Midbrain (tissue), 1 donor: ENCODE measurements around the gene EEFSEC.
A peak's percentile ranks its signal among the peaks of the same experiment; 100 is the strongest.

ENCODE experiments used
- DNase-seq: peaks from one replicate; lab custom pipeline; 2025; lab: John Stamatoyannopoulos, UW

Gene EEFSEC

DNA sequence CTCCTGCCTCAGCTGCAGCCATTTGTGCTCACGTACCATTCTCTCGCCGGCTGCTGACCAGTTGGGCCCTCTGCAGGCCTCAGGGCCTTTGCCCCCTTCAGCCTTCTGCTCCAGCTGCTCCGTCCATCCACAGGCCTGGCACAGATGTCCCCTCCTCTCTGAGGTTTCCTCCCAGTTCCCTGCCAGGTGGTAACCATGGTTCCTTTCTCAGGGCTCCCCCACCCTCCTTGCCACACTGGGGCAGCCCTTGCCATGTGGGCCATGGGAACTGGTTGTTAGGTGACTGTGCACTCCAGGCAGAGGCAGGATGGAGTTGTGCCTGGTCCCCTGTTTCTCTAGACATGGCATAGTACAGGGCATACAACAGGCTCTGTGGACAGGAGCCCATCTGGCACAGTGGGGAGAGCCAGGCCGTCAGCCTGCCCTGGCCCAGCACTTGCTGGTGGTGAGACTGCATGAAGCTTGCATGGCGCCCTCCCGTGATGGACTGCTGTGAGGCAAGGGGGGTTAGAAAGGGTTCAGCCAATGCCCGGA is 164.5 kb downstream of the EEFSEC start:
- DNase-seq: peak; percentile 3

DNA sequence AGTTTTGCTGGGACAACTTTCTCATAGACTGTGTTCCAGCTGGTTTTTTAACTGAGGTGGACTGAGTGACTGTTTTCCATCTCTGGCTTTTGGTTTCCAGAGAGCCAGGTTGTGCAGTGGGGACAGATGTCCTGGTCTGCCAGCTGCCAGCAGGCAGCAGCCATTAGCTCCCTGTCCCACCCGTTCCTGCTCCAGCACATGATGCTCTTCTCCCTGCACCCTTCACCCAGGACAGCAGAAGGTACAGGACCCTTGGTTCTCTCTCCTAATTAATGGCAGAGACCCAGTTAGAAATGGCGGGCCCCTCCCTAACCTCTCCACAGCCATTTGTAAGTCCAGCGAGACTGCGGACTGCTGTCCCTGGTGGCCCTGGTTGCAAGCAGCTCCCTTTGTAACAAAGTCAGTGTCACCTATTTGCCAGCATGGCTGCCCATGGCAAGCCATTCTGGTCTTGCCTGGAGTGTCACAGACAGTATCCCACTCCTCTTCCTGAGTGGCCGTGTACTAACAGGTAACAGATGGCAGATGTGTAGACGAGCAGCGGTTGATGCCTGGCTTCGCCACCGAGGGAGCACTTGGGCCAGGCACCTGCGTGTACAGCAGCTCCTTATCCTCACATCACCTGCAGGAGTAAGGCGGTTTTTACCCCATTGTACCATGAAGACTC is 165.1 kb downstream of the EEFSEC start:
- DNase-seq: no peak

DNA sequence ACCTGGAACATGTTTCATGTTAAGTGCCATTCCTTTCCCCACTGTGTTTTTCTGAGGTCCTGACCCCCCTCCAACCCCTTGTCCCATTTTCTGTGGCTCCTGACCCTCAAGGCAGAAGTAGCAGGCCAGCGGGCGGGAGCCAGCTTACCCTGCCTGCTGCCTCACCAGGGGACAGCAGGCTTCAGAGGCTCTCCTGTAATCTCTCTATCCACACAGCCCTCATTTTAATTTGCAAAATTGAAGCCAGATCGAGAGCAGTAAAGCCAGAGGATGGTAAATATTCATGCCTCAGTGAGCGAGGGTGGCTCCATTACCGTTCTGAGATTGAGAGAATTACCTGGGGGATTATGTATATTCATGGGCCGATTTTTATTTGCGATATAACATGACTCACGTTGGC is 165.8 kb downstream of the EEFSEC start:
- no peak for DNase-seq

DNA sequence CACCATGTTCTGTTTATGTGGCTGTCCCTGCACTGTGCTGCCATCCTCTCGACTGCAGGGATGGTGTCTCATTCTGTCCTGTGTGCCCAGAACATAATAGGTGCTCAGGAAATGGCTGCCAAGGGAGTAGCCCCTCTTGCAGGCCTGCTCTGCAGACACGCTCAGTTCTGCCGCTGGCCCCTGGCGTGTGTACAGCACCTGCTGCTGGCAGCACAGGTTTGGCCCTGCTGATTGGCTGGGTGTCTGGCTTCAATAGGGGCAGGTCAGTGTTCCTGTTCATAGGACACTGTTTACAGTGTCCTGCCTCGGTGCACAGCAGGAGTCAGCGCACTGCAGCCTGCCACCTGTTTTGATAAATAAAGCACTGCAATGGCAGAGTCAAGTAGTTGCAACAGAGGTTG is 166.5 kb downstream of the EEFSEC start:
- no peak for DNase-seq

DNA sequence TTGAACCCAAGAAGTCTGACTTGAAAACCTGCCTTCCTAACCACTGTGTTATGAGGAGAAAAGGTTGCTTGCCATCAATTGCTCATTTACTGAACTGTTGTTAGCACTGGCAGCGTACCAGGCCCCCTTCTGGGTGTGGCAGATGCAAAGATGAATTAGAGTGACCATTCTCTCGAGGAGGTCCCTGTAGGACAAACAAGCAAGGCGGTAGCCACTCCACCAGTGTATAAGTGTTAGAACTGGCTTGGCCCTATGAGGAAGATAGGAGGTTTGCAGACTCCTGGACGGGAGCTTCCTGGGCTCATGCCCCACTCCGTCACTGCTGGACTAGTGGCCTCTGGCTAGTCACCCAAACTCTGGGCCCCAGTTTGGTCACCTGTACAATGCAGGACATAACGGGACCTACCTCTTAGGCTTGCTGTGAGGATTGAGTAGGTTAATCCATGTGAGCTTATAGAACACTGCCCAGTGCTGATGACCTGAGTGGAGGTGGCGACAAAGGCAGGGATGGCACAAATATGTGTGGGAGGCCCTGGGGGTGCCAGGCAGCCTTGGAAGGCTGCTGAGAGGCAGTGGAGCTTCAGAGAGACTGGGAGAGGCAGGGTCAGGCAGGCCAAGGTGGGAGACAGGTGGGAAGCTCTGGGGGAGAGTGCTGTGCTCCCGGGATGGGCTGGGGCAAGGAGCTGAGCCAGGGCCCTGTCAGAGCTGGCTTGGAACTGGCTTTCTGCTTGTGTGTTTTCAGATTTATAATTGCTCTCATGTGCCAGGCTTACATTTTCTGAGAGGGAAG is 167.5 kb downstream of the EEFSEC start:
- no peak for DNase-seq

DNA sequence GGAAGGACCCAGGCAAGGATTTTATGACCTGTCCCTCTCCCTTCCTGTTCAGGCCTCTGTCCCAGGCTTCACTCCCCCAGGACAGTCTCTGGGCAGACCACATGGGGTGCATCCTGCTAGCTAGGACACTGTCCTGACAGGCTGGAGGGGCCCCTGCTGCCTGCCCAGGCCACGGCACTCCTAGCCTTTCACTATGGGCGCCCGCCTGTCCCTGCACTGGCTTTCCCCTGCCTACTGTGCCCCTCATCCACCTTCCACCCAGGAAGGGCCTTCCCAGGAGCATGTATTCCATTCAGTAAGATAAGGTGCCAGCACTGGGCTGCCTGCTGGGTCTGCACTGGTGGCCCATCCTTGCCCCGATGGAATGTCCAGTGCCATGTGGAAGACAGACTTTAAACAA is 168.1 kb downstream of the EEFSEC start:
- DNase-seq: no peak

- peak; percentile 11 for DNase-seq
These were observed 169.0 kb downstream of the EEFSEC start for GRCh38 chr3:128322030-128323022.

- no peak for DNase-seq
These were observed 170.2 kb downstream of the EEFSEC start for GRCh38 chr3:128323206-128324081.

GRCh38 chr3:128324911-128325592 is 171.8 kb downstream of the EEFSEC start:
- DNase-seq: no peak

- DNase-seq: no peak
These were observed 173.0 kb downstream of the EEFSEC start for GRCh38 chr3:128326051-128326823.

- DNase-seq: no peak
These were observed 174.3 kb downstream of the EEFSEC start for GRCh38 chr3:128327606-128328031.

DNA sequence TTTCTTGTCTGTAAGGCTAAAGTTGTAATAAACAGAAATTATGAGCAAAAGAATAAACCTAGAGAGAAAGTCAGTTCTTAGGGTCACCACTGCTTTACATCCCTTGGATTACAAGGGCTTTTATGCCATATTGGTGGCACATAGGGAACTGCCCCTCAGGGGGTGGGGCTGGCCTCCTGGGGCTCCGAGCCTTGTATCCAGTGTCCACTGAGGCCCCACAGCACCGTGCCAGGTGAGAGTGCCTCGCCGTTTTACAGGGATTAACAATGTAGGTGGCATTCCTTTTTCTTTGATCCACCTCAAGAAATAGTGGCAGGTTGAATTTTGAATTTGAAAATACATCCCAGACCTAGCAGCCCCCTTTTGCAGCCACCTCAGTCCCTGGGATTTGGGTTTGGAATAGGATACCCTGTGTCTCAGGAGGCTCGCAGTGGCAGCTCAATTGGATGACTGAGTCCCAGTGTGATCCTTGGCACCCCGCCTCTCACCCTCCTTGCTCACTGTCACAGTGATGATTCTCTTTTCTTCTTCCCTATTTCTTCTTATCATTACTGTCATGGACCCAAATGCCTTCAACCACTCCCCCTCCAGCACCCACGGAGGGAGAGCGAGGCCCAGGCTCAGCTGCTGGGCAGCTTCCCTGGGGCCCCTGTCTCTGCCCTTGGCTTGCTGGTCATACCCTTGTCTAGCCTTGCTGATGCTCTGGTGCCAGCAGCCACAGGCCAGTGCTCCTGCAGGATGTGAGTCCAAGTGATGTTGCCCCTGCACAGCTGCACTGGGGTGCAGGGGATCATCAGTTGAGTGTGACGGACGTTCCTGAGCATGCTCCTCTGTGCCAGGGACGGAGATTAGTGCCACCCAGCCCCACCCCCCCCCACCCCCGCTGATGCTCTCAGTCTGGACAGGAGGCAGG is 175.5 kb downstream of the EEFSEC start:
- no peak for DNase-seq

- DNase-seq: no peak
These were observed 176.4 kb downstream of the EEFSEC start for GRCh38 chr3:128329491-128330213.

- no peak for DNase-seq
These were observed 177.0 kb downstream of the EEFSEC start for GRCh38 chr3:128330214-128330842.

GRCh38 chr3:128334086-128334645 is 180.9 kb downstream of the EEFSEC start:
- no peak for DNase-seq

- no peak for DNase-seq
These were observed 181.5 kb downstream of the EEFSEC start for GRCh38 chr3:128334766-128335165.
